HG02610 (cell line): ENCODE measurements around the gene KRTAP5-9.
"Not testable (repeated sequence)": the region's sequence is repeated elsewhere in the genome, so short reads cannot be mapped to it uniquely, and the experiment has no call there.

Experiments used
- ATAC-seq: cut with Tn5 transposase; IDR thresholded peaks from one replicate; pipeline ENCODE4 v1.9.1; 2021; ENCODE audit warnings: mild to moderate bottlenecking, moderate library complexity; ENCODE audit not compliant: unreplicated experiment

KRTAP5-9 gene

DNA sequence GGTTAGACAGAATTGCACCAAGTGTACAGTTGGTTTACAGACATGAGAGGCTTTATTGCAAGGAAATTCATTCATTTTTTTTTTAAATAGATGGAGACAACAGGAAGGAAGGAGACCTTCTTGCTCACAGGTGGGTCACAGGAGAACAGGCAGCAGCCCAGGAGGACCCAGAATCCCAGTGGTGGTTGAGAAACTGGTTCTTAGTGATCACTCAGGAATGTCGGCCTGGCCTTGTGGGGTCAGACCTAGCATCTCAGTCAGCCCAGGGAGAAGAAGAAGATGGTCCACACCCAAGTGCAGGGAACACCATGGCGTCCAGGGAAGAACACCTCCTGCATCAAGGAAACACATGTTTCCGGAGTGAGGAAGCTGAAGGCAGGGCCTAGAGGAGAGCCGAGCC, 33.6 kb downstream of the KRTAP5-9 start:
- ATAC-seq: no peak

DNA sequence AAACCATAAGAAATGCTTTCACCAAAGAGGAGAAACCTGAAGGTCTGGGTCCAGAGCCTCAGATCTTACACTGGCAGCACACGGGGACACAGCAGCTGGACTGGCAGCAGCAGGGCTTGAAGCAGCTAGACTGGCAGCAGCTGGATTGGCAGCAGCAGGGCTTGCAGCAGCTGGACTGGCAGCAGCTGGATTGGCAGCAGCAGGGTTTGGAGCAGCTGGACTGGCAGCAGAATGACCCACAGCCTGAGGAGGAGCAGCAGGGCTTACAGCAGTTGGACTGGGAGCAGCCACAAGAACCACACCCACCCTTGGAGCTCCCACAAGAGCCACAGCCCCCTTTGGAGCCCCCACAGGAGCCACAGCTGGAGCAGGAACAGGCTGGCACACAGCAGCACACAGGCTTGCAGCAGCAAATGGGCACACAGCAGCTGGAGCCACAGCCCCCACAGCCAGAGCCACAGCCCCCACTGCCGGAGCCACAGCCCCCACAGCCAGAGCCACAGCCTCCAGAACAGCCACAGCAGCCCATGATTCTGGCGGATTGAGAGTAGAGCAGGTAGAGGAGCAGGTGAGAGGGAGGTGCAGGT, 34.2 kb downstream of the KRTAP5-9 start, which contains the start of gene KRTAP5-11:
Gene KRTAP5-11, minus strand, starts transcription at position 567 of the 587 bp plus-strand sequence. Its CDS starts 38 bp downstream, at position 529.
- ATAC-seq: no peak

DNA sequence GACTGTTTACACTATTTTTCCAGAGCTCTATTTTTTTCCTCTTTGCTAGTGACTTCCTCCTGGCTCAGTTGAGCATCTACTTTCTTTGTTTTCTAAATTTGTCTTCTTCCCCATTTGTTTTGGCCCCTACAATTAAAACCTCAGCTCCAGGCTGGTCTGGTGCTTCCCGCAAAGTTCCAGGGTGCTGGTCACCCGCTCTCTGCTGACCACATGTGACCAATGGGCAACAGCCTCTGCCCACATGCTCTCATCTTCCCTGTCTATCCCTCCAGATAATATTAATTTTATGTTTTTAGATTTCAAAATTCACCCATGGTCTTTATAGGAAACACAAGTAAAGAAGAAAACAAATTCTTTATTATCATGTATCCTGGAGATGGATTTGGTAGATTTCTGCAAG, 34.7 kb downstream of the KRTAP5-9 start:
- not testable (repeated sequence) for ATAC-seq

DNA sequence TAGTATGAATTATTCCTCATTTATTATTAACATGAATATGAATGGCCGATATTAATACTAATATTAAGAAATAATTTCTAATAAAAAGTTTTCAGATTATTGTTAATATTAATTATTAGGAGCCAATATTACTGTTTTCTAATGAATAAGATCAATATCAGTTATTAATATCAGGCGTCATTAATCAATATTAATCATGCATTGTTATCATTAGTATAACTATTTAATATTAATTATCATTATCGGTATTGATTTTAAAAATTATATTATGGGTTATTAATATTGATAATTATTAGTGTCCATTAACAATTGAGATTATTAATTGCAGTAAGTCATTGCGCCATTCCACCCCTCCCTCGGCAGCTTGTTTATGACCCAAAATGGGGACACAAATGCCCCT, 37.5 kb downstream of the KRTAP5-9 start:
- not testable (repeated sequence) for ATAC-seq

DNA sequence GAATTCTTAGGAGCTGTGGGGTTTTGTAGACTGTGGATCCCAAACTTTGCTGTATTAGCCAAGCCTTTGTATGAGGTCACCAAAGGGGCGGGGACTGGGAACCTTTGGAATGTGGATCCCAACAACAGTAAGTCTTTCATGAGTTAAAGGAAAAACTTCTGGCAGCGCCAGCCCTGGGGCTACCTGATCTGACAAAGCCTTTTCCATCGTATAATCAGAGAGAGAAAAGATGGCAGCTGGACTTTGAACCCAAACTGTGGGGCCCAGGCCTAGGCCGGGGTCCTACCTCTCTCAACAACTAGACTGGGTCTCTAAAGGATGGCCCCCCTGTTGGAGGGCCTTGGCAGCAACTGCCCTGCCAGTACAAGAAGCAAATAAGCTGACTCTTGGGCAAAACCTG, 40.1 kb downstream of the KRTAP5-9 start:
- not testable (repeated sequence) for ATAC-seq

DNA sequence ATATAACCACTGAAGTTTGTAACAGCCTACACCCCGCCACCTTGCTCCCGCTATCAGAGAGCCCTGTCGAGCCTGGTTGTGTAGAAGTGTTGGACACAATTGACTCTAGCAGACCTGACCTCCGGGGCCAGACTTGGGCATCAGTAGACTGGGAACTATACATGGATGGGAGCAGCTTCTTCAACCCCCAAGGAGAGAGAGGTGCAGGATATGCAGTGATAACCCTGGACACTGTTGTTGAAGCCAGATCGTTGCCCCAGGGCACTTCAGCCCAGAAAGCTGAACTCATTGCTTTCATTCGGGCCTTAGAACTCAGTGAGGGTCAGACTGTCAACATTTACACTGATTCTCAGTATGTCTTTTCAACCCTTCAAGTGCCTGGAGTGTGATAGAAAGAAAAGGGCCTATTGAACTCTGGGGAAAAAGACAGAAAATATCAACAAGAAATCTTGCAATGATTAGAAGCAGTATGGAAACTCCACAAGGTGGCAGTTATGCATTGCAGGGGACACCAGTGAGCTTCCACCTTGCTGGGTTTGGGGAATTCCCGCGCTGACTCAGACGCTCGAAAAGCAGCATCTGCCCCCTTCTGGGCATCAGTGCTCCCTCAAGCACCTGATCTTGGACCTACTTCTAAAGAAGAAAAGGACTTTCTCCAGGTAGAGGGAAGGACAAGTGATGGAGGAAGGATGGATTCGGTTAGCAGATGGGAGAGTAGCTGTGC, 40.8 kb downstream of the KRTAP5-9 start:
- ATAC-seq: not testable (repeated sequence)

DNA sequence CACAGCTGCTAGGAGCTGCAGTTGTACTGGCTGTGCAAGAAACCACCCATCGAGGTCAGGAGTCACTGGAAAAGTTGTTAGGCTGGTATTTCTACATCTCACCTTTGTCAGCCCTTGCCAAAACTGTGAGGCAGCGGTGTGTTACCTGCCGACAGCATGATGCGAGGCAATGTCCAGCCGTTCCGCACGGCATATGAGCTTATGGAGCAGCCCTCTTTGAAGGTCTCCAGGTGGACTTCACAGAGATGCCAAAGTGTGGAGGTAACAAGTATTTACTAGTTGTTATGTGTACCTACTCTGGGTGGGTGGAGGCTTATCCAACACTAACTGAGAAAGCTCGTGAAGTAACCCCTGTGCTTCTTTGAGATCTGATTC, 41.3 kb downstream of the KRTAP5-9 start:
- not testable (repeated sequence) for ATAC-seq
